K562 (cell line): ENCODE data around the gene RRAGD. TPM values are rescaled to one million over a fixed set of nuclear protein-coding genes. Genes with fewer than 3 reads are reported as not detected.

Experiments used
- ATF1 ChIP-seq, 2 experiments: fragments of 450-650 bp in 1 of 2; IDR thresholded peaks; 2 replicates each; pipeline ENCODE4 v1.6.1; 2016; ENCODE audit warnings: missing compliant biosample characterization in 1 of 2, missing genetic modification characterization in 1 of 2
- KLF10 ChIP-seq: fragments of 250-450 bp; sonication (Bioruptor Pico); IDR thresholded peaks from 2 replicates; pipeline ENCODE4 v1.6.1; 2021; ENCODE audit warnings: matching md5 sums
- LCOR ChIP-seq: sonication (generic); formaldehyde crosslinking; IDR thresholded peaks from 2 replicates; pipeline ENCODE4 v1.8.0; 2022; ENCODE audit warnings: mild to moderate bottlenecking, missing genetic modification reagents
- MTA1 ChIP-seq: fragments of 450-650 bp; IDR thresholded peaks from 2 replicates; pipeline ENCODE4 v1.6.1; 2017; ENCODE audit warnings: borderline replicate concordance
- NFRKB ChIP-seq: fragments of 450-650 bp; IDR thresholded peaks from 2 replicates; pipeline ENCODE4 v1.6.1; 2016; ENCODE audit warnings: low read depth
- SETDB1 ChIP-seq: IDR thresholded peaks from one replicate; pipeline ENCODE4 v1.6.1; 2012; ENCODE audit warnings: low read length, control low read depth, inconsistent platforms
- ZNF133 ChIP-seq: fragments of 250-450 bp; sonication (Bioruptor Pico); IDR thresholded peaks from 2 replicates; pipeline ENCODE4 v1.4.0; 2020; ENCODE audit warnings: mild to moderate bottlenecking
- ZNF436 ChIP-seq: fragments of 250-450, 450-650 bp; sonication (Bioruptor Pico); formaldehyde crosslinking; IDR thresholded peaks from 2 replicates; pipeline ENCODE4 v1.7.0; 2020; ENCODE audit warnings: mild to moderate bottlenecking
- polyA plus RNA-seq, 8 experiments: library from polyadenylated mRNA; depleted of rRNA in 4 of 8; stranded (reverse) in 5 of 8; unstranded in 3 of 8; fragments of >200 nt; fragmentation: Nextera tagmentation in 2 of 8; fragmentation: Illumina TruSeq in 1 of 8; extraction: Ambion mirVana in 2 of 8; extraction: Trizol in 1 of 8; gene quantifications; 2 replicates each; pipeline versions ENCODE4 v1.2.1 to v1.2.3, GENCODE V29; 2011 to 2014; ENCODE audit warnings: inconsistent platforms in 1 of 8, missing spikeins in 1 of 8
- total RNA-seq, 7 experiments: library from RNA; depleted of rRNA in 6 of 7; stranded (reverse); fragments of >200 nt in 6 of 7; fragmentation: Illumina TruSeq in 2 of 7; extraction: Trizol in 2 of 7; gene quantifications; 2 replicates each; pipeline versions ENCODE4 v1.2.1 to v1.2.3, GENCODE V29; 2011 to 2021; ENCODE audit warnings: low replicate concordance in 1 of 7
- TF ChIP-seq, protein P1 (sequence below): fragments of 450-650 bp; IDR thresholded peaks from 2 replicates; pipeline ENCODE4 v1.6.1; 2016; ENCODE audit warnings: borderline replicate concordance

Gene RRAGD
- total and polyA plus RNA-seq, 9 of the 15 experiments (the other 6 are each of a cell fraction or from before 2014, with no cell fraction given), result 0.03 to 0.07 (median 0.04) TPM; not detected in 6

DNA sequence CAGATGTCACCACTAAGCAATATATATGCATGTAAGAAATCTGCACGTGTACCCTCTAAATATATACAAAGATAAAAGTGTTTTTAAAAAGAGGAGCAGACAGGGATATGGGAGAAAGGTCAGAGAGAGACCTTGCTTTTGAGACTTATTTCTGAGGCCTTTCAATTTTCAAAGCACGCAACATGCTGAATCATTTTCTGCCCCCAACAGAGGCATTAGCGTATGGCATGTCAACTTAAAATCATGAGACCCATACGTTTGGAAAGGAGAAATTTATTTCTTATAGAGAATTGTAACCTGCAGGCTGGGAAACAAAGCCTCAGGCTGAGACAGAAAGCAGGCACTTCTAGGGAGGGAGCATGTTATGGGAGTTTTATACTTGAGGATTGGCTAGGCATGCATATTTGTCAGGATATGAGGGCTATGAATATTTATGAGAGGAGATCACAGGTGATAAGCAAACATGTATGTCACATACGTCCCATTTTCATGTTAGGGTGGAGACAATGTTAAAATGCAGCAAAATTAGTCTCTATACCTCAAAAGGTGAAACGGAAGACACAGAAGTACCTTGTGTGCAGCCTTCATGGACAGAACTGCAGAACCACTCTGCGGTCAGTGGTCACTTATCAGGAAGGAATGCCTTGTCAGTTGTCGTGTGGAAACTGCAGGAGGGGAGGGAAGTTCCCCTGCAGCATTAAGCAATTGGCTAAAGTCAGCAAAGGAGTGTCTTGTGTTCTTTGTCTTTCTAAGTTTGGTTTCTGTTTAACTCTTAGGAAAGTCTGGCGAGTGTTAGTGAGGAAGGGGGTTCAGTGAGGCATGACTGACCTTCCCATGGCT lies 90.7 kb downstream of the RRAGD start (continued):
- no peak for TF ChIP-seq NFRKB
- TF ChIP-seq ZNF436 (CRISPR knock-in tag), result no peak
- TF ChIP-seq, protein P1, sequence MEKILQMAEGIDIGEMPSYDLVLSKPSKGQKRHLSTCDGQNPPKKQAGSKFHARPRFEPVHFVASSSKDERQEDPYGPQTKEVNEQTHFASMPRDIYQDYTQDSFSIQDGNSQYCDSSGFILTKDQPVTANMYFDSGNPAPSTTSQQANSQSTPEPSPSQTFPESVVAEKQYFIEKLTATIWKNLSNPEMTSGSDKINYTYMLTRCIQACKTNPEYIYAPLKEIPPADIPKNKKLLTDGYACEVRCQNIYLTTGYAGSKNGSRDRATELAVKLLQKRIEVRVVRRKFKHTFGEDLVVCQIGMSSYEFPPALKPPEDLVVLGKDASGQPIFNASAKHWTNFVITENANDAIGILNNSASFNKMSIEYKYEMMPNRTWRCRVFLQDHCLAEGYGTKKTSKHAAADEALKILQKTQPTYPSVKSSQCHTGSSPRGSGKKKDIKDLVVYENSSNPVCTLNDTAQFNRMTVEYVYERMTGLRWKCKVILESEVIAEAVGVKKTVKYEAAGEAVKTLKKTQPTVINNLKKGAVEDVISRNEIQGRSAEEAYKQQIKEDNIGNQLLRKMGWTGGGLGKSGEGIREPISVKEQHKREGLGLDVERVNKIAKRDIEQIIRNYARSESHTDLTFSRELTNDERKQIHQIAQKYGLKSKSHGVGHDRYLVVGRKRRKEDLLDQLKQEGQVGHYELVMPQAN, result no peak
- no peak for TF ChIP-seq ZNF133 (CRISPR knock-in tag)
- TF ChIP-seq ATF1 (CRISPR knock-in tag; IDR thresholded peaks at IDR 0.05), result no peak
- peak; percentile 43 for TF ChIP-seq ATF1 (tag; IDR thresholded peaks at IDR 0.05)
- TF ChIP-seq KLF10, result no peak
- no peak for TF ChIP-seq SETDB1
- TF ChIP-seq MTA1, result no peak
- TF ChIP-seq LCOR (CRISPR knock-in tag), result 0 out of 2 replicates have a peak, but pooled peaks have one; percentile 58
